Aorta (tissue), 4 donors: ENCODE results near the gene GDPD5. TPM values are rescaled to one million over a fixed set of nuclear protein-coding genes. Genes with fewer than 3 reads are reported as not detected.

ENCODE experiments used
- polyA plus RNA-seq, 2 donors: library from polyadenylated mRNA; stranded (reverse); fragments of 200-250 nt; gene quantifications; one replicate each; pipeline ENCODE4 v1.2.3, GENCODE V29; 2013
- total RNA-seq, 2 donors: library from RNA; stranded (reverse); fragmentation: NEBNext Ultra II Directional; extraction: Animal tissue kit (Norgen Biotek cat#: 25700); gene quantifications; one replicate each; pipeline ENCODE4 v1.2.1, GENCODE V29; 2021
- donor health status: healthy with polysubstance abuse.
- donor health status: Bipolar disorder and iron deficiency.
- donor health status: DM: no; HTN: no; CAD: no.
- donor health status: DM: yes; HTN: yes; CAD: no.

GDPD5 gene
- total and polyA plus RNA-seq, 4 donors = 3.5 to 53.0 (median 34.2) TPM

Other genes starting within 250 kb of the GDPD5 start
- 10 to 100 TPM; 31.3 to 76.1 TPM for gene ARRB1, start 174.3 kb downstream of the GDPD5 start, total RNA-seq
- gene ARRB1, start 174.3 kb downstream of the GDPD5 start, polyA plus RNA-seq = 10 to 100 TPM in 1 of 2 donors, 1 to 10 TPM in 1; 5.8 to 10.8 TPM
- 1,000 to 10,000 TPM; 1,466 to 1,593 TPM for gene RPS3, start 126.4 kb downstream of the GDPD5 start, total RNA-seq
- 1,000 to 10,000 TPM; 2,194 to 3,688 TPM for gene RPS3, start 126.4 kb downstream of the GDPD5 start, polyA plus RNA-seq
- 1 to 10 TPM; 1.3 to 3.1 TPM for gene KLHL35, start 92.7 kb downstream of the GDPD5 start, total RNA-seq
- 1 to 10 TPM in 1 of 2 donors, under 1 TPM in 1; 0.75 to 2.4 TPM for gene KLHL35, start 92.7 kb downstream of the GDPD5 start, polyA plus RNA-seq
- 100 to 1,000 TPM; 206 to 256 TPM for gene SERPINH1, start 36.3 kb upstream of the GDPD5 start, total RNA-seq
- gene SERPINH1, start 36.3 kb upstream of the GDPD5 start, polyA plus RNA-seq = 100 to 1,000 TPM in 1 of 2 donors, 10 to 100 TPM in 1; 59.4 to 112 TPM
- 10 to 100 TPM in 1 of 2 donors, 1 to 10 TPM in 1; 8.8 to 13.8 TPM for gene MAP6, start 143.1 kb upstream of the GDPD5 start, total RNA-seq
- gene MAP6, start 143.1 kb upstream of the GDPD5 start, polyA plus RNA-seq = 10 to 100 TPM in 1 of 2 donors, 1 to 10 TPM in 1; 6.4 to 16.7 TPM
- not detected for gene MOGAT2, start 191.9 kb upstream of the GDPD5 start, total RNA-seq
- 10 to 100 TPM in 1 of 2 donors, under 1 TPM in 1; 0.15 to 13.4 TPM for gene MOGAT2, start 191.9 kb upstream of the GDPD5 start, polyA plus RNA-seq
- 1 to 10 TPM; 2.3 to 4.4 TPM for gene DGAT2, start 242.8 kb upstream of the GDPD5 start, total RNA-seq
- gene DGAT2, start 242.8 kb upstream of the GDPD5 start, polyA plus RNA-seq = under 1 TPM; 0.41 to 0.63 TPM